HG03571 (cell line): ENCODE data around the gene SEPHS1.
A peak's percentile ranks its signal among the peaks of the same experiment; 100 is the strongest.
"Not testable (repeated sequence)": the region's sequence is repeated elsewhere in the genome, so short reads cannot be mapped to it uniquely, and the experiment has no call there.

Experiments used
- ATAC-seq: cut with Tn5 transposase; IDR thresholded peaks from one replicate; pipeline ENCODE4 v1.9.1; 2021; ENCODE audit not compliant: unreplicated experiment

Gene SEPHS1

DNA sequence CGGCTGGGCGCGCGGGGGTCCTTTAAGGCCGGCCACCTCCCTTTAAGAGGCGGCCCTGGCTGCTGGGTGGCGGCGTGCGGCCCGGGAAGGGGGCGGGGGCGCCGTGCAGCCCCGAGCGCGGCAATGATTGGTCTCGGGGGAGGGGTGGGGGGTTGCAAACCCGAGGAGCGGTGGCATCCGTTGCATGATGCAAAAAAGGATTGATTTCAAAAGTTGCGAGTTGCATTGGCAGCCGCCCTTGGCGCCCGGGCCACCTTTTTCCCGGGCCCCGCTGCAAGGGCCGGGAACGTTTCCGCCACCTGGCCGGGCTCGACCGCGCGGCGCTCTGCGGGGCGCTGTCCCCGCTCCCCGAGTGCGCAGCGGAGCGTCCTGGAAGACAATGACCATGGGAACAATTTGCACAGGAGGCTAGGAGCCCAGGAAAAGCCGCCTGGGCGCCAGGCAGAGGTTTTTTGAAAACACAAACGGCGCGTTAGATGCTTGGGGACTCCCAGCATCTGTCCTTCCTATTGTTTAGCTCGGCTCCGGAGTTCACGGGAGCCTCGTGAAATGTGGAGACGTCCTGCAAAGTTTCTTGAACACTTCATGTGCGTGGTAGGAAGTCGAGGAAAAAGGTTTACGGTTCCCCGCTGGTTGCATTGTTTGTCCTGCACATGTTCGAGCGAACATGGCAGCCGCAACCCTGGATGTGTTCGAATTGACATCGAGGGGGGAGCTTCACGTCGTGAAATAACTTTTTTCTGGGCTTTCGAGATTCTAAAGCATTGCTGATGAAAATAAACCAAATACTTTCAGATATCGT, at the start of gene SEPHS1:
Gene SEPHS1 (minus strand): TSS at position 78 of the 802 bp plus-strand sequence. CDS start 3,343 bp downstream, outside the sequence.
- ATAC-seq, result peak; percentile 44

DNA sequence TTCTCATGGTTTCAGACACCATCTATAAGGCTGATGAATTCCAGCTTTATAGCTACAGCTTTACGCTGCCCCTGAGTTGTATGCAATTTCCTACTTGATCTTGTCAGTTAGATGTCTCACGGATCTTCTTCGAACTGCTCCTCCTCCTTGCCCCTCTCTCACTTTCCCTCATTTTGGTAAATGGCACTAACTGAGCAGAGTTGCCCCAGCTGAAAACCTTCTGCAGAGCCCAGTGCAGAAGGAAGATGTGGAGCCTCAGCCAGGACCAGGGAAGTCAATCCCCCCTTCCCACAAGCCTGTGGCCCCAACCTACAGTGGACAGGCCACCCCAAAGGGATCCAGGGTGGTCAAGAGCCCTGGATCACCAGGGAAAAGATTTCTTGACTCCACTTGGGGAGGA, 49.0 kb upstream of the SEPHS1 start:
- no peak for ATAC-seq

DNA sequence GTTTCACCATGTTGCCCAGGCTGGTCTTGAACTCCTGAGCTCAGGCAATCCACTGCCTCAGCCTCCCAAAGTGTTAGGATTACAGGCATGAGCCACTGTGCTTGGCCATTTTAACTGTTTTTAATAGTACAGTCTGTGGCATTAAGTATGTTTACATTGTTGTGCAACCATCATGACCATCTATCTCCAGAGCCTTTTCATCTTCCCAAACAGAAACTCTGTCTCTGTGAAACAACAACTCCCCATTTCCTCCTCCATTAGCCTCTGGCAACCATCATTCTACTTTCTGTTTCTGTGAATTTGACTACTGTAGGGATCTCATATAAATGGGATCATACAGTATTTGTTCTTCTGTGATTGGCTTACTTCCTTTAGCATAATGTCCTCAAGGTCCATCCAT, 48.3 kb upstream of the SEPHS1 start:
- ATAC-seq, result no peak

GRCh38 chr10:13395540-13395939, 47.4 kb upstream of the SEPHS1 start:
- no peak for ATAC-seq

DNA sequence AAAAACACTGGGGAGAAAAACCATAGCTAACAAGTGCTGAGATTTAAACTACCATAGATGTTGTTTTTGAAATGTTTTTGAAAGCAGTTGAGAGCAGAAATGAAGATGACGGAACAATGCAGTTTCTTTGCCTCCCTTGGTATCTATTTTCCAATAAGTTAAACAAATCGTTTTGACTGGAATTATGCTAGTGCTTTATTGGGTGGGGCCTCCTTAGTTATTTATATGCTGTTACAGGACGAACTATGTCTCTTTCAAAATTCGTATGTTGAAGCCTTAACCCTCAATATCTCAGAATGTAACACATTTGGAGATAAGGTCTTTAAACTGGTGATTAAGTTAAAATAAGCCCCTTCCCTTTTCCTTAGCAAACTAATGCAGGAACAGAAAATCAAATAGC, 45.5 kb upstream of the SEPHS1 start:
- ATAC-seq, result no peak

DNA sequence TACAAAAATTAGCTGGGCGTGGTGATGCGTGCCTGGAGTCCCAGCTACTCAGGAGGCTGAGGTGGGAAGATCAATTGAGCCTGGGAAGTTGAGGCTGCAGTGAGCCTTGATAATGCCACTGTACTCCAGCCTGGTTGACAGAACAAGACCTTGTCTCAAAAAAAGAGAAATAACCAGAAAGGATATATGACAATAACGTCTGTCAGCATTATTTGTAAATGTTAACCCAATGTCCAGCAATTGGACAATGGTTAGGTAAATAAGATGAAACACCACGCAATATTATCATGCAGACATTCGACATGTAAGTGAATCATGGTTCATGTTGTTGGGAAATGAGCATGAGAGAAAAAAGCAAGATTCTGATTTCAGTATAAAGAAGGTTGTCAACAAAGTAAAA, 44.6 kb upstream of the SEPHS1 start:
- no peak for ATAC-seq

- ATAC-seq, result no peak
Observed at GRCh38 chr10:13390604-13391522, 42.8 kb upstream of the SEPHS1 start.

- ATAC-seq, result no peak
Observed at GRCh38 chr10:13388478-13389230, 40.6 kb upstream of the SEPHS1 start.

GRCh38 chr10:13386021-13386420, 37.9 kb upstream of the SEPHS1 start:
- ATAC-seq, result no peak

GRCh38 chr10:13383399-13383761, 35.3 kb upstream of the SEPHS1 start:
- ATAC-seq, result no peak

DNA sequence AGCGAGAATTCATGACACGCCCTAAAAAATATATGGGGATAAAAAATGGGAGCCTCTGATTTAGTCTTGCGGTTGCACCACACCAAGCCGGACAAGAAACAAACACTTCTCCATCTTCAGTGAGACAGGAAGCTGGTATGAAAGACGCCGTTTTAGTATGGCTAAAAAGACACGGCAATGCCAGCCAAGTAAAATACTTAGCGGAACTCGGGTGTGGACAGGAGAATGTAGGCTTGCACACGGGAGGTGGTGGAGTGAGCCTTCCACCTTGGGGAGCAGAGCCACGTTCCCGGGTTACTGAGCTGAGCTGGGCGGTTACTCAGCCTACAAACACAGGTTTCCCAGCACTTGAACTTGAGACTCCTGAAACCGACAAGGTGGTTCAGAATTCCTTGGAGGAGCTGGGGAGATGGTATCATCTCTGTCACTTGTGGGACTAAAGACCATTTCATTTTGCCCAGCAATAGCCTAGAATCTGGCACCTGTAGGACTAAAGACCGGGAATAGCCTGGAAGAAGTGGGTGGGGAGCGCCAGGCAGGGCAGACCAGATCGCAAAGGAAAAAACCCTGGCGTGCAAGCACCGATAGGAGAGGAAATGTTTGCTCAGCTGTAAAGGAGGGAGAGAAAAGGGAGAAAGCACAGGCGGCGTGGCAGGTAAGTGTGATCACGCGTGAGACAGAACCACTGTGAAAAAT, 34.8 kb upstream of the SEPHS1 start:
- no peak for ATAC-seq

DNA sequence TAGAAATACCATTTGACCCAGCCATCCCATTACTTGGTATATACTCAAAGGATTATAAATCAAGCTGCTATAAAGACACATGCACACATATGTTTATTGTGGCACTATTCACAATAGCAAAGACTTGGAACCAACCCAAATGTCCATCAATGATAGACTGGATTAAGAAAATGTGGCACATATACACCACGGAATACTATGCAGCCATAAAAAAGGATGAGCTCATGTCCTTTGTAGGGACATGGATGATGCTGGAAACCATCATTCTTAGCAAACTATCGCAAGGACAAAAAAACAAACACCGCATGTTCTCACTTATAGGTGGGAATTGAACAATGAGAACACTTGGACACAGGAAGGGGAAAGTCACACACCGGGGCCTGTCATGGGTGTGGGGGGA, 31.0 kb upstream of the SEPHS1 start:
- ATAC-seq, result not testable (repeated sequence)

DNA sequence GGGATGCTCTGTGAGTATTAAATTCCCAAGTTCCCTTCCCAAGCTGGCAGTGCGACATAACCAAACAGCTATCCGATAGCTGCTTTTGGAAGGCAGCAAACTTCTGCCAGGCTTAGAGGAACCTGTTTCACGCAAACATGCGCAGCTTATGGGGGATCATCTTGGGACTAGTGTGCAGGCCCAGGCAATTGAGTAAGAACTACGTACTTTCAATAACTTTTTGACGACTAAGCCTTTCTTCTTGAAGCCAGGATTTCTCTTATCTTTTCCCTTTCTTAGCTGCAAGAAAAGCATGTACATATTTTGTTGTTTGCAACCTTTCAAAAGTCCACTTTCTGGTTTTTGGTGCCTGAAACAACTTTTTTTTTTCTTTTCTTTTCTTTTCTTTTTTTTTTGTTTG, 28.7 kb upstream of the SEPHS1 start:
- ATAC-seq, result no peak

GRCh38 chr10:13376297-13376696, 28.2 kb upstream of the SEPHS1 start:
- ATAC-seq, result no peak

DNA sequence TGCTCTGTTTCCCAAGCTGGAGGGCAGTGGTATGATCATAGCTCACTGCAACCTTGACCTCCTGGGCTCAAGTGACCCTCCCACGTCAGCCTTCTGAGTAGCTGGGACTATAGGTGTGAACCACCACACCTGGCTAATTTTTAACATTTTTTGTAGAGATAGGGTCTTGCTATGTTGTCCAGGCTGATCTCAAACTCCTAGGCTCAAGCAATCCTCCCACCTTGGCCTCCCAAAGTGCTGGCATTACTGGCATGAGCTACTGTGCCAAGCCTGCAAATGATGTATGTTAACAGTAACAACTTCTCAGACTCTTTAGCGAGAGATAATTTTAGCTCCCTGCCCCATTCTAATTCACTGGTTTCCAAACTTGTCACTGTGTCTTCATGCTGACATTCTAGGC, 27.7 kb upstream of the SEPHS1 start:
- ATAC-seq, result no peak

- ATAC-seq, result no peak
Observed at GRCh38 chr10:13373644-13374043, 25.6 kb upstream of the SEPHS1 start.

DNA sequence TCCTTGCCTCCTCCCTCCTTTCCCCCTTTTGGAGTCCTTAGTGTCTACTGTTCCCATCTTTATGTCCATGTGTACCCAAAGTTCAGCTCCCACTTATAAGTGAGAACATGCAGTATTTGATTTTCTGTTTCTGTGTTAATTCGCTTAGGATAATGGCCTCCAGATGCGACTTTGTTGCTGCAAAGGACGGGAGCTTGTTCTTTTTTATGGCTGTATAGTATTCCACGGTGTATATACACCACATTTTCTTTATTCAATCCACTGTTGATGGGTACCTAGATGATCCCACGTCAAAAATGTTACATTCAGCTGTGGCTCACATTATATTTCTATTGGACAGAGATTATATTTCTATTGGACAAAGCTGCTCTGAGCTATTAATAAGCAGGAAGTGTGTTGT, 24.4 kb upstream of the SEPHS1 start:
- ATAC-seq, result no peak

DNA sequence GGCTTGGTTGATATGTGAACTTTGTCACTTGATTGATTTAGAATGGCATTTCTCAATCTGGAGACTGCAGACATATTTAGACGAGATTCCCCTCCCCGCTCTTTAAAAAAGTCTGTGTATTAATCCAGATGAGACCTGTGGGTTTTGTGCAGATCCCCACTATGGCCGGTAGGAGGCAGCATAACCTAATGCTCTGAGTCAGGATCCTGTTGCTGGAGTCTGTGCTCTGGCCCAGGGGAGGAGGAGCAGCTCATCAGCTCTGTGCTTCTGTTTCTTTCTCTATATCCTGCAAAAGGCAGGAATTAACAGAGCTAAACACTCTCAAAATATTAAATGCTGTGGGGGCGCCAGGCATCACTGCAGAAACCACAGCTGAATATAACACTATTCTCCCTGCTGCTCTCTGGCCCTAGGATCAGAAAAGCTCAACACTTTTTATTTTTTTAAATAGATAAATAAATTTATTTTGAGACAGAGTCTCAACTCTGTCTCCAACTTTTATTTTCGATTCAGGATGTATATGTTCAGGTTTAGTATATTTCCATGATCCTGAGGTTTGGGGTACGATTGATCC, 23.9 kb upstream of the SEPHS1 start:
- ATAC-seq, result peak; percentile 72

- ATAC-seq, result no peak
Observed at GRCh38 chr10:13366891-13367290, 18.8 kb upstream of the SEPHS1 start.

DNA sequence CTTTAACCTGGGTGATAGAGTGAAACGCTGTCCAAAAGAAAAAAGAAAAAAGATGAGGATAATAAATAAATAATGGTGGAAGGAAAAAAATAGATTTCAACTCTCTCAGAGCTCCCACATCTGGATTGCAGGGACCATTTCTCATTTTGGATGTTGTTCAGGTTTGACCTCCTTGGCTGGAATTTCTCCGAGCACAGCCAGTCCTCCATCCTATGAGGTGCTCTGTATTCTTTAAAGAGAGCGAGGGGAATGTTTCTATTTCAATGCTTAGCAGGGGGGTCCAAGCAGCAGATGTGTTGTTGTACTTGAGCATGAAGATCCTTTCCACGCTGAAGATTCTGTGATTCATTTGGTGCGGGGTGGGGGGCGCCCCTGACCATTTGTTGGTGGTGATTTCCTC, 17.7 kb upstream of the SEPHS1 start:
- no peak for ATAC-seq
